Prostate gland (tissue), 2 donors: ENCODE data around the gene VSIG10L. TPM values are rescaled to one million over a fixed set of nuclear protein-coding genes. Genes with fewer than 3 reads are reported as not detected.

ENCODE experiments used
- DNase-seq: peaks from one replicate; pipeline ENCODE4 v3.0.0-alpha.2; 2019; ENCODE audit warnings: low spot score
- H3K27ac ChIP-seq, 2 donors: fragments of 200-600 bp; sonication (generic); 2 replicates each; pipeline ENCODE4 v1.5.1; 2017 to 2019
- H3K27me3 ChIP-seq: fragments of 200-600 bp; sonication (generic); replicated peaks from 2 replicates; pipeline ENCODE4 v1.5.1; 2019; ENCODE audit not compliant: insufficient read depth
- H3K36me3 ChIP-seq, 2 donors: fragments of 200-600 bp; sonication (generic); 1 replicate in 1 of 2; 2 replicates in 1 of 2; pipeline versions ENCODE4 v1.5.1 to v1.8.1; 2017 to 2019
- H3K4me1 ChIP-seq: fragments of 200-600 bp; sonication (generic); replicated peaks from 2 replicates; pipeline ENCODE4 v1.5.1; 2019
- H3K4me3 ChIP-seq, 2 donors: fragments of 200-600 bp; sonication (generic); 2 replicates each; pipeline ENCODE4 v1.5.1; 2017 to 2019
- H3K9me3 ChIP-seq: fragments of 200-600 bp; sonication (generic); 2 replicates; pipeline ENCODE4 v1.5.1; 2017
- CTCF ChIP-seq, 4 experiments: fragments of 200-600 bp in 2 of 4; fragments of 450-650 bp in 2 of 4; sonication (generic) in 2 of 4; IDR thresholded peaks; 1 replicate in 3 of 4; 2 replicates in 1 of 4; pipeline ENCODE4 v1.5.1; 2016 to 2019; ENCODE audit warnings: antibody characterized with exemption in 4 of 4, mild to moderate bottlenecking in 2 of 4, moderate library complexity in 2 of 4
- POLR2A ChIP-seq: fragments of 450-650 bp; IDR thresholded peaks from one replicate; pipeline ENCODE4 v1.6.1; 2016; ENCODE audit warnings: antibody characterized with exemption, mild to moderate bottlenecking
- POLR2AphosphoS5 ChIP-seq: sonication (generic); formaldehyde crosslinking; IDR thresholded peaks from one replicate; pipeline ENCODE4 v1.6.1; 2017; ENCODE audit warnings: antibody characterized with exemption
- WGBS: methylation state at CpG from one replicate; pipeline ENCODE4 v1.1.5; 2018; 5-methylcytosine and 5-hydroxymethylcytosine counted together
- intact Hi-C: fragments of 100-400 bp; cut with DNase I; formaldehyde crosslinking; loops from one replicate; pipeline ENCODE4 v1.14.2; 2022
- total RNA-seq, 2 donors: library from RNA; depleted of rRNA; stranded (reverse); fragments of >200 nt; gene quantifications; one replicate each; pipeline ENCODE4 v1.1.0, GENCODE V29; 2016

The VSIG10L gene
- total RNA-seq, 2 donors from 2014 or later = 2.3 to 9.9 TPM

GRCh38 chr19:51372649-51373504, 30.9 kb upstream of the VSIG10L start, which contains the start of gene NKG7:
TSS of gene NKG7 (minus strand) at chr19:51372654. CDS start at chr19:51372535, 119 bp downstream.
- DNase-seq = no peak
- no peak for TF ChIP-seq CTCF (IDR thresholded peaks at IDR 0.05)
- no peak for TF ChIP-seq POLR2AphosphoS5
- TF ChIP-seq POLR2A = no peak
- Histone ChIP-seq H3K36me3 (no peaks in the 10 kb centered on the region), H3K9me3 (no peaks in the 10 kb centered on the region), H3K4me3 (no peak within 1 kb of the TSS), H3K27ac (no peak within 1 kb of the TSS), H3K27me3 (no peaks in the 10 kb centered on the region), H3K4me1 (no peaks in the 10 kb centered on the region)
- 36% methylated on average over 9 of the region's 9 CpGs for WGBS
- intact Hi-C loops = no loop called here

- no peaks in the 10 kb centered on the region for H3K36me3 ChIP-seq
- H3K27me3 ChIP-seq = no peaks in the 10 kb centered on the region
- H3K4me1 ChIP-seq = no peaks in the 10 kb centered on the region
- TF ChIP-seq POLR2A = no peak
- no peak for TF ChIP-seq CTCF (IDR thresholded peaks at IDR 0.05)
- TF ChIP-seq POLR2AphosphoS5 = no peak
- H3K27ac ChIP-seq = no peak overlapping the region
- no peak overlapping the region for H3K4me3 ChIP-seq
- WGBS = 80% methylated on average over 18 of the region's 18 CpGs
- no peaks in the 10 kb centered on the region for H3K9me3 ChIP-seq
- intact Hi-C loops = no loop called here
- DNase-seq = no peak
Observed at GRCh38 chr19:51372021-51372648, 30.2 kb upstream of the VSIG10L start.

- no peak for TF ChIP-seq CTCF (IDR thresholded peaks at IDR 0.05)
- TF ChIP-seq POLR2AphosphoS5 = no peak
- no peak for TF ChIP-seq POLR2A
- no peaks in the 10 kb centered on the region for H3K36me3 ChIP-seq
- DNase-seq = no peak
- WGBS = 69% methylated on average over 8 of the region's 8 CpGs
- no peak overlapping the region for H3K27ac ChIP-seq
- H3K4me1 ChIP-seq = no peaks in the 10 kb centered on the region
- intact Hi-C loops = no loop called here
- H3K27me3 ChIP-seq = no peaks in the 10 kb centered on the region
- H3K4me3 ChIP-seq = no peak overlapping the region
- H3K9me3 ChIP-seq = no peaks in the 10 kb centered on the region
Observed at GRCh38 chr19:51371186-51371690, 29.3 kb upstream of the VSIG10L start.

- H3K9me3 ChIP-seq = no peaks in the 10 kb centered on the region
- WGBS = 68% methylated on average over 4 of the region's 4 CpGs
Observed at GRCh38 chr19:51370230-51370629, 28.3 kb upstream of the VSIG10L start.

More at GRCh38 chr19:51370230-51370629, 28.3 kb upstream of the VSIG10L start:
- DNase-seq = no peak
- Histone ChIP-seq H3K36me3 (no peaks in the 10 kb centered on the region), H3K27ac (no peak overlapping the region), H3K27me3 (no peaks in the 10 kb centered on the region), H3K4me1 (no peaks in the 10 kb centered on the region), H3K4me3 (no peak overlapping the region)
- intact Hi-C loops = no loop called here
- no peak for TF ChIP-seq CTCF (IDR thresholded peaks at IDR 0.05)
- TF ChIP-seq POLR2A = no peak
- TF ChIP-seq POLR2AphosphoS5 = no peak
